A549 (cell line): Measurements from ENCODE around the gene EXOC4.

Source experiments
- FOSL2 ChIP-seq, 2 experiments: fragments of 450-650 bp in 1 of 2; fragments of >200 bp in 1 of 2; sonication (Bioruptor Twin) in 1 of 2; formaldehyde crosslinking; IDR thresholded peaks; 2 replicates each; pipeline versions ENCODE4 v1.5.0 to v1.6.1; 2016 to 2020; ENCODE audit warnings: mild to moderate bottlenecking in 1 of 2, moderate library complexity in 1 of 2
- NR3C1 ChIP-seq: fragments of >200 bp; sonication (Bioruptor Twin); formaldehyde crosslinking; IDR thresholded peaks from 3 replicates; pipeline ENCODE4 v1.6.1; 2017
- POLR2A ChIP-seq: IDR thresholded peaks from 2 replicates; pipeline ENCODE4 v1.6.1; 2012; ENCODE audit warnings: mild to moderate bottlenecking, low read length
- RNF2 ChIP-seq: fragments of 200-600 bp; sonication (generic); IDR thresholded peaks from 2 replicates; pipeline ENCODE4 v1.6.1; 2016; ENCODE audit warnings: low read depth, mild to moderate bottlenecking, antibody characterized with exemption, moderate library complexity, borderline replicate concordance
- TF ChIP-seq, protein P1 (sequence below): fragments of >200 bp; sonication (Bioruptor Twin); formaldehyde crosslinking; IDR thresholded peaks from 3 replicates; pipeline ENCODE4 v1.5.1; 2016
- TF ChIP-seq, protein P2 (sequence below): IDR thresholded peaks from 2 replicates; pipeline ENCODE4 v1.6.1; 2012
- TF ChIP-seq, protein P3 (sequence below): IDR thresholded peaks from 2 replicates; pipeline ENCODE4 v1.6.1; 2012

DNA sequence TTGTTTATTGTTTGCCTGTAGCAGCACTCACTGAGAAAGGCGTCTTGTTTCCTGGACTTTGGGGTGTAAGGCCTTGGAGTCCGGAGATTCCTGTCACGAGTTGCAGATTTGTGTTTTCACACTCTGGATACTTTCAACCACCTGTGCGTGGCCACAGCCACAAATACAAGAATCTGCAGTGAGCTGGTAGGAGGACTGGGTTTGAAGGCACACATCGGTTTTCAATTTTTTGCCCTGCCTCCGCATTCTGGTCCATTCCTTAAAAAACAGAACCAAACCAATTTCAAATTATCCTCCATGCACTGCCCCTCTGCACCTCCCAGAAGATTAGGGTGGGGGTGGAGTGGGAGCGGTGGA is 619 bp downstream of the EXOC4 start:
- TF ChIP-seq, protein P1, sequence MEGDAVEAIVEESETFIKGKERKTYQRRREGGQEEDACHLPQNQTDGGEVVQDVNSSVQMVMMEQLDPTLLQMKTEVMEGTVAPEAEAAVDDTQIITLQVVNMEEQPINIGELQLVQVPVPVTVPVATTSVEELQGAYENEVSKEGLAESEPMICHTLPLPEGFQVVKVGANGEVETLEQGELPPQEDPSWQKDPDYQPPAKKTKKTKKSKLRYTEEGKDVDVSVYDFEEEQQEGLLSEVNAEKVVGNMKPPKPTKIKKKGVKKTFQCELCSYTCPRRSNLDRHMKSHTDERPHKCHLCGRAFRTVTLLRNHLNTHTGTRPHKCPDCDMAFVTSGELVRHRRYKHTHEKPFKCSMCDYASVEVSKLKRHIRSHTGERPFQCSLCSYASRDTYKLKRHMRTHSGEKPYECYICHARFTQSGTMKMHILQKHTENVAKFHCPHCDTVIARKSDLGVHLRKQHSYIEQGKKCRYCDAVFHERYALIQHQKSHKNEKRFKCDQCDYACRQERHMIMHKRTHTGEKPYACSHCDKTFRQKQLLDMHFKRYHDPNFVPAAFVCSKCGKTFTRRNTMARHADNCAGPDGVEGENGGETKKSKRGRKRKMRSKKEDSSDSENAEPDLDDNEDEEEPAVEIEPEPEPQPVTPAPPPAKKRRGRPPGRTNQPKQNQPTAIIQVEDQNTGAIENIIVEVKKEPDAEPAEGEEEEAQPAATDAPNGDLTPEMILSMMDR = no peak
- TF ChIP-seq, protein P2, sequence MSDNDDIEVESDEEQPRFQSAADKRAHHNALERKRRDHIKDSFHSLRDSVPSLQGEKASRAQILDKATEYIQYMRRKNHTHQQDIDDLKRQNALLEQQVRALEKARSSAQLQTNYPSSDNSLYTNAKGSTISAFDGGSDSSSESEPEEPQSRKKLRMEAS = no peak
- TF ChIP-seq POLR2A (no peak), NR3C1 (no peak), RNF2 (no peak), FOSL2 (IDR thresholded peaks at IDR 0.05) (no peak), FOSL2 (CRISPR knock-in tag; IDR thresholded peaks at IDR 0.05) (no peak)
- TF ChIP-seq, protein P3, sequence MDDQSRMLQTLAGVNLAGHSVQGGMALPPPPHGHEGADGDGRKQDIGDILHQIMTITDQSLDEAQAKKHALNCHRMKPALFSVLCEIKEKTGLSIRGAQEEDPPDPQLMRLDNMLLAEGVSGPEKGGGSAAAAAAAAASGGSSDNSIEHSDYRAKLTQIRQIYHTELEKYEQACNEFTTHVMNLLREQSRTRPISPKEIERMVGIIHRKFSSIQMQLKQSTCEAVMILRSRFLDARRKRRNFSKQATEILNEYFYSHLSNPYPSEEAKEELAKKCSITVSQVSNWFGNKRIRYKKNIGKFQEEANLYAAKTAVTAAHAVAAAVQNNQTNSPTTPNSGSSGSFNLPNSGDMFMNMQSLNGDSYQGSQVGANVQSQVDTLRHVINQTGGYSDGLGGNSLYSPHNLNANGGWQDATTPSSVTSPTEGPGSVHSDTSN = no peak
